HG02642 (cell line): ENCODE measurements around the gene TAS1R2.

Experiments
- ATAC-seq: cut with Tn5 transposase; IDR thresholded peaks from one replicate; pipeline ENCODE4 v1.9.1; 2021; ENCODE audit warnings: mild to moderate bottlenecking; ENCODE audit not compliant: unreplicated experiment, poor library complexity

TAS1R2 gene

GRCh38 chr1:18829671-18830070 lies 29.8 kb downstream of the TAS1R2 start:
- ATAC-seq = no peak

GRCh38 chr1:18828224-18828623 lies 31.2 kb downstream of the TAS1R2 start:
- ATAC-seq = no peak

GRCh38 chr1:18823438-18823837 lies 36.0 kb downstream of the TAS1R2 start:
- no peak for ATAC-seq

- no peak for ATAC-seq
Observed at GRCh38 chr1:18820791-18821641, 38.4 kb downstream of the TAS1R2 start.

- no peak for ATAC-seq
Observed at GRCh38 chr1:18819986-18820790, 39.3 kb downstream of the TAS1R2 start.

GRCh38 chr1:18819203-18819602 lies 40.3 kb downstream of the TAS1R2 start:
- no peak for ATAC-seq

- ATAC-seq = no peak
Observed at GRCh38 chr1:18817795-18818435, 41.5 kb downstream of the TAS1R2 start.

- no peak for ATAC-seq
Observed at GRCh38 chr1:18817316-18817715, 42.1 kb downstream of the TAS1R2 start.

GRCh38 chr1:18816808-18817207 lies 42.7 kb downstream of the TAS1R2 start:
- no peak for ATAC-seq

GRCh38 chr1:18814874-18815531 lies 44.5 kb downstream of the TAS1R2 start:
- no peak for ATAC-seq

- ATAC-seq = no peak
Observed at GRCh38 chr1:18814425-18814824, 45.0 kb downstream of the TAS1R2 start.

GRCh38 chr1:18812453-18812939 lies 47.0 kb downstream of the TAS1R2 start:
- ATAC-seq = no peak

- ATAC-seq = no peak
Observed at GRCh38 chr1:18811733-18812452, 47.6 kb downstream of the TAS1R2 start.

- no peak for ATAC-seq
Observed at GRCh38 chr1:18809953-18810899, 49.2 kb downstream of the TAS1R2 start.

GRCh38 chr1:18808550-18808949 lies 50.9 kb downstream of the TAS1R2 start:
- no peak for ATAC-seq

- ATAC-seq = no peak
Observed at GRCh38 chr1:18807334-18808063, 52.0 kb downstream of the TAS1R2 start.

GRCh38 chr1:18805925-18806849 lies 53.3 kb downstream of the TAS1R2 start:
- no peak for ATAC-seq
